CD4-positive, CD25-positive, alpha-beta regulatory T cell (primary cell): Measurements from ENCODE around the gene THBS1. TPM values are rescaled to one million over a fixed set of nuclear protein-coding genes. Genes with fewer than 3 reads are reported as not detected.

Experiments
- ATAC-seq, 2 donors: fragments of 150-1000 bp; cut with Tn5 transposase; one replicate each; pipeline ENCODE4 v1.10.0; 2021; ENCODE audit warnings: low read depth in 2 of 2, moderate number of reproducible peaks in 2 of 2, moderate library complexity in 1 of 2
- DNase-seq, 3 donors: peaks; one replicate each; pipeline versions ENCODE4 v3.0.0 to v3.0.0-alpha.2; 2012 to 2022; ENCODE audit warnings: mixed read lengths in 1 of 3
- H3K27ac ChIP-seq: one replicate; pipeline ENCODE4 v1.7.0; 2013; ENCODE audit warnings: mild to moderate bottlenecking, low read length; ENCODE audit not compliant: insufficient read depth, poor library complexity, severe bottlenecking
- H3K27me3 ChIP-seq: one replicate; pipeline ENCODE4 v1.7.0; 2013; ENCODE audit warnings: low read length; ENCODE audit not compliant: control insufficient read depth, insufficient read depth
- H3K36me3 ChIP-seq: one replicate; pipeline ENCODE4 v1.7.0; 2013; ENCODE audit warnings: mild to moderate bottlenecking, low read length, moderate library complexity; ENCODE audit not compliant: control insufficient read depth, insufficient read depth
- H3K4me1 ChIP-seq: 2 replicates; pipeline ENCODE4 v1.7.0; 2013; ENCODE audit warnings: mild to moderate bottlenecking, low read length; ENCODE audit not compliant: insufficient read depth, control insufficient read depth, poor library complexity, severe bottlenecking
- H3K4me3 ChIP-seq: one replicate; pipeline ENCODE4 v1.7.0; 2013; ENCODE audit warnings: low read depth, mild to moderate bottlenecking, low read length, moderate library complexity
- H3K9me3 ChIP-seq, 2 experiments: 1 replicate in 1 of 2; 2 replicates in 1 of 2; pipeline ENCODE4 v1.7.0; 2013; ENCODE audit warnings: low read length in 2 of 2, mild to moderate bottlenecking in 1 of 2, moderate library complexity in 1 of 2; ENCODE audit not compliant: control insufficient read depth in 2 of 2
- H3K27ac Mint-ChIP-seq, 3 donors: one replicate each; pipeline ENCODE4 v1.8.0; 2020 to 2022; ENCODE audit warnings: mild to moderate bottlenecking in 3 of 3, mixed read lengths in 3 of 3, moderate library complexity in 2 of 3
- H3K27me3 Mint-ChIP-seq: one replicate; pipeline ENCODE4 v1.8.0; 2022; ENCODE audit warnings: mild to moderate bottlenecking, mixed read lengths
- H3K36me3 Mint-ChIP-seq: one replicate; pipeline ENCODE4 v1.8.0; 2020; ENCODE audit warnings: mixed read lengths
- H3K4me1 Mint-ChIP-seq, 4 donors: one replicate each; pipeline ENCODE4 v1.8.0; 2020 to 2022; ENCODE audit warnings: mixed read lengths in 4 of 4, mild to moderate bottlenecking in 1 of 4
- H3K4me3 Mint-ChIP-seq, 4 donors: one replicate each; pipeline ENCODE4 v1.8.0; 2020 to 2022; ENCODE audit warnings: mild to moderate bottlenecking in 4 of 4, mixed read lengths in 4 of 4, moderate library complexity in 3 of 4
- H3K9me3 Mint-ChIP-seq, 7 donors: one replicate each; pipeline ENCODE4 v1.8.0; 2020 to 2022; ENCODE audit warnings: mixed read lengths in 7 of 7, mild to moderate bottlenecking in 3 of 7, moderate library complexity in 2 of 7
- polyA plus RNA-seq, 4 donors: library from polyadenylated mRNA; unstranded; fragments of 300-500 nt; fragmentation: Illumina TruSeq; gene quantifications; one replicate each; pipeline ENCODE4 v1.2.3, GENCODE V29; 2021
- total RNA-seq: library from RNA; stranded (reverse); gene quantifications from one replicate; pipeline ENCODE4 v1.2.3, GENCODE V29; 2022

The THBS1 gene
- total and polyA plus RNA-seq, 5 donors from 2014 or later = 0.02 to 9.2 (median 0.05) TPM; not detected in 2

GRCh38 chr15:39543651-39544050 is 37.2 kb upstream of the THBS1 start:
- H3K27me3 Mint-ChIP-seq = peaks cover 16% of the 10 kb centered on the region
- H3K27me3 ChIP-seq = peaks cover 2% of the 10 kb centered on the region
- no peaks in the 10 kb centered on the region for H3K4me1 Mint-ChIP-seq
- H3K9me3 Mint-ChIP-seq = peaks cover 0 to 14% (median 8%) of the 10 kb centered on the region in 7 donors
- ATAC-seq (no peak), DNase-seq (no peak)
- no peak overlapping the region for H3K27ac Mint-ChIP-seq
- H3K9me3 ChIP-seq = peaks cover 0 to 7% of the 10 kb centered on the region in 2 experiments
- H3K36me3 Mint-ChIP-seq = no peaks in the 10 kb centered on the region
- no peak overlapping the region for H3K4me3 Mint-ChIP-seq
- no peak overlapping the region for H3K4me3 ChIP-seq
- no peaks in the 10 kb centered on the region for H3K4me1 ChIP-seq
- no peaks in the 10 kb centered on the region for H3K36me3 ChIP-seq
- H3K27ac ChIP-seq = no peak overlapping the region

GRCh38 chr15:39546842-39547241 is 34.0 kb upstream of the THBS1 start:
- H3K27ac ChIP-seq = no peak overlapping the region
- H3K36me3 ChIP-seq = no peaks in the 10 kb centered on the region
- DNase-seq (no peak), ATAC-seq (no peak)
- H3K4me1 ChIP-seq = no peaks in the 10 kb centered on the region
- no peak overlapping the region for H3K27ac Mint-ChIP-seq
- H3K9me3 ChIP-seq = peaks cover 0 to 7% of the 10 kb centered on the region in 2 experiments
- H3K36me3 Mint-ChIP-seq = no peaks in the 10 kb centered on the region
- peaks cover 10% of the 10 kb centered on the region for H3K27me3 ChIP-seq
- peaks cover 15% of the 10 kb centered on the region for H3K27me3 Mint-ChIP-seq
- H3K9me3 Mint-ChIP-seq = peaks cover 0 to 13% (median 8%) of the 10 kb centered on the region in 7 donors
- no peaks in the 10 kb centered on the region for H3K4me1 Mint-ChIP-seq
- H3K4me3 Mint-ChIP-seq = no peak overlapping the region
- no peak overlapping the region for H3K4me3 ChIP-seq

- Histone ChIP-seq H3K27me3 (peaks cover 13% of the 10 kb centered on the region), H3K4me1 (no peaks in the 10 kb centered on the region), H3K27ac (no peak overlapping the region), H3K36me3 (no peaks in the 10 kb centered on the region), H3K9me3 (peaks cover 0 to 7% of the 10 kb centered on the region in 2 experiments), H3K4me3 (no peak overlapping the region)
- H3K36me3 Mint-ChIP-seq = no peaks in the 10 kb centered on the region
- H3K4me1 Mint-ChIP-seq = no peaks in the 10 kb centered on the region
- DNase-seq (no peak), ATAC-seq (no peak)
- peaks cover 0 to 12% (median 6%) of the 10 kb centered on the region in 7 donors for H3K9me3 Mint-ChIP-seq
- no peak overlapping the region for H3K27ac Mint-ChIP-seq
- H3K4me3 Mint-ChIP-seq = no peak overlapping the region
- H3K27me3 Mint-ChIP-seq = peaks cover 23% of the 10 kb centered on the region
Measured at GRCh38 chr15:39548561-39548960, 32.3 kb upstream of the THBS1 start.

- Mint-ChIP-seq H3K4me3 (no peak overlapping the region), H3K27me3 (peaks cover 27% of the 10 kb centered on the region), H3K4me1 (no peaks in the 10 kb centered on the region), H3K36me3 (no peaks in the 10 kb centered on the region), H3K27ac (no peak overlapping the region), H3K9me3 (peaks cover 0 to 6% (median 2%) of the 10 kb centered on the region in 7 donors)
- Histone ChIP-seq H3K36me3 (no peaks in the 10 kb centered on the region), H3K27ac (no peak overlapping the region), H3K4me1 (no peaks in the 10 kb centered on the region), H3K27me3 (peaks cover 14% of the 10 kb centered on the region), H3K9me3 (peaks cover 0 to 6% of the 10 kb centered on the region in 2 experiments), H3K4me3 (no peak overlapping the region)
- ATAC-seq = no peak
- no peak for DNase-seq
Measured at GRCh38 chr15:39549912-39550311, 31.0 kb upstream of the THBS1 start.

GRCh38 chr15:39551476-39551875 is 29.4 kb upstream of the THBS1 start:
- DNase-seq = no peak
- Mint-ChIP-seq H3K4me3 (no peak overlapping the region), H3K27me3 (peaks cover 37% of the 10 kb centered on the region), H3K36me3 (no peaks in the 10 kb centered on the region), H3K4me1 (no peaks in the 10 kb centered on the region), H3K9me3 (peaks cover 0 to 3% (median 0%) of the 10 kb centered on the region in 7 donors), H3K27ac (no peak overlapping the region)
- peaks cover 12% of the 10 kb centered on the region for H3K27me3 ChIP-seq
- no peaks in the 10 kb centered on the region for H3K36me3 ChIP-seq
- H3K27ac ChIP-seq = no peak overlapping the region
- no peaks in the 10 kb centered on the region for H3K9me3 ChIP-seq
- ATAC-seq = no peak
- no peak overlapping the region for H3K4me3 ChIP-seq
- no peaks in the 10 kb centered on the region for H3K4me1 ChIP-seq

GRCh38 chr15:39552556-39552955 is 28.3 kb upstream of the THBS1 start:
- no peak overlapping the region for H3K27ac Mint-ChIP-seq
- H3K4me1 ChIP-seq = no peaks in the 10 kb centered on the region
- ATAC-seq (no peak), DNase-seq (no peak)
- H3K4me3 Mint-ChIP-seq = no peak overlapping the region
- H3K4me3 ChIP-seq = no peak overlapping the region
- H3K36me3 Mint-ChIP-seq = no peaks in the 10 kb centered on the region
- H3K27me3 ChIP-seq = peaks cover 12% of the 10 kb centered on the region
- H3K9me3 Mint-ChIP-seq = peaks cover 0 to 3% (median 0%) of the 10 kb centered on the region in 7 donors
- no peaks in the 10 kb centered on the region for H3K9me3 ChIP-seq
- no peak overlapping the region for H3K27ac ChIP-seq
- peaks cover 37% of the 10 kb centered on the region for H3K27me3 Mint-ChIP-seq
- H3K36me3 ChIP-seq = no peaks in the 10 kb centered on the region
- H3K4me1 Mint-ChIP-seq = no peaks in the 10 kb centered on the region

- Mint-ChIP-seq H3K9me3 (peaks cover 0 to 2% (median 0%) of the 10 kb centered on the region in 7 donors), H3K27ac (no peak overlapping the region), H3K4me1 (no peaks in the 10 kb centered on the region), H3K4me3 (no peak overlapping the region), H3K27me3 (peaks cover 38% of the 10 kb centered on the region), H3K36me3 (no peaks in the 10 kb centered on the region)
- no peak for ATAC-seq
- Histone ChIP-seq H3K4me1 (no peaks in the 10 kb centered on the region), H3K36me3 (no peaks in the 10 kb centered on the region), H3K9me3 (no peaks in the 10 kb centered on the region), H3K4me3 (no peak overlapping the region), H3K27ac (no peak overlapping the region), H3K27me3 (peaks cover 14% of the 10 kb centered on the region)
- DNase-seq = no peak
Measured at GRCh38 chr15:39553947-39554693, 26.8 kb upstream of the THBS1 start.
